ENCODE data around the gene AMOTL2. TPM values are rescaled to one million over a fixed set of nuclear protein-coding genes. Genes with fewer than 3 reads are reported as not detected.
A peak's percentile ranks its signal among the peaks of the same experiment; 100 is the strongest.

AMOTL2 gene
- total and polyA plus RNA-seq, 4 donors: 4.2 to 16.7 (median 9.4) TPM

- TF ChIP-seq RAD21 (IDR thresholded peaks at IDR 0.05) (no peak), YY1 (IDR thresholded peaks at IDR 0.05) (no peak), SP1 (IDR thresholded peaks at IDR 0.05) (no peak), MAX (IDR thresholded peaks at IDR 0.05) (no peak), ATF3 (IDR thresholded peaks at IDR 0.05) (no peak), ZBTB33 (IDR thresholded peaks at IDR 0.05) (no peak), GABPA (IDR thresholded peaks at IDR 0.05 in 1 of 2, conservative IDR thresholded peaks at IDR 0.05 in 1 of 2) (no peak), RXRA (IDR thresholded peaks at IDR 0.05) (no peak)
- no peak for DNase-seq (ENCODE audit: low spot score)
- Histone ChIP-seq H3K27ac (ENCODE audit: low read depth in 1 of 2, low read length in 2 of 2) (no peak overlapping the region), H3K9ac (ENCODE audit: low read depth in 1 of 2, low read length in 2 of 2) (no peak overlapping the region), H3K9me3 (ENCODE audit: control insufficient read depth in 4 of 4, low read length in 3 of 4) (no peaks in the 10 kb centered on the region), H3K4me1 (ENCODE audit: control insufficient read depth in 4 of 4, insufficient read depth in 4 of 4, low read length in 3 of 4) (peaks cover 8 to 29% (median 20%) of the 10 kb centered on the region in 4 donors), H3K36me3 (ENCODE audit: control insufficient read depth in 4 of 4, insufficient read depth in 3 of 4, low read depth in 1 of 4, low read length in 3 of 4) (no peaks in the 10 kb centered on the region), H3K27me3 (ENCODE audit: control insufficient read depth in 4 of 4, insufficient read depth in 4 of 4, low read length in 3 of 4) (no peaks in the 10 kb centered on the region), H3K4me3 (ENCODE audit: low read depth in 1 of 3, low read length in 3 of 3) (no peak overlapping the region)
- WGBS: 97% methylated on average over 6 of the region's 6 CpGs
Measured at GRCh38 chr3:134317106-134317947, 56.9 kb downstream of the AMOTL2 start.

- Histone ChIP-seq H3K36me3 (ENCODE audit: control insufficient read depth in 4 of 4, insufficient read depth in 3 of 4, low read depth in 1 of 4, low read length in 3 of 4) (no peaks in the 10 kb centered on the region), H3K9me3 (ENCODE audit: control insufficient read depth in 4 of 4, low read length in 3 of 4) (no peaks in the 10 kb centered on the region), H3K9ac (ENCODE audit: low read depth in 1 of 2, low read length in 2 of 2) (no peak overlapping the region), H3K4me3 (ENCODE audit: low read depth in 1 of 3, low read length in 3 of 3) (no peak overlapping the region), H3K27ac (ENCODE audit: low read depth in 1 of 2, low read length in 2 of 2) (peak overlapping the region; percentile 36 to 64), H3K27me3 (ENCODE audit: control insufficient read depth in 4 of 4, insufficient read depth in 4 of 4, low read length in 3 of 4) (no peaks in the 10 kb centered on the region), H3K4me1 (ENCODE audit: control insufficient read depth in 4 of 4, insufficient read depth in 4 of 4, low read length in 3 of 4) (peaks cover 9 to 47% (median 37%) of the 10 kb centered on the region in 4 donors)
- TF ChIP-seq ZBTB33 (IDR thresholded peaks at IDR 0.05): no peak
- no peak for TF ChIP-seq CTCF (IDR thresholded peaks at IDR 0.05; ENCODE audit: low read depth, low read length, missing input control)
- TF ChIP-seq RAD21 (IDR thresholded peaks at IDR 0.05): peak in 1 of 2 donors; percentile 23
- TF ChIP-seq RXRA (IDR thresholded peaks at IDR 0.05): peak in 1 of 2 donors; percentile 40
- TF ChIP-seq MAX (IDR thresholded peaks at IDR 0.05): no peak
- peak; percentile 33 for TF ChIP-seq SP1 (IDR thresholded peaks at IDR 0.05)
- TF ChIP-seq REST (IDR thresholded peaks at IDR 0.05): peak; percentile 37
- no peak for TF ChIP-seq EGR1 (IDR thresholded peaks at IDR 0.05; ENCODE audit: low read depth in 2 of 2)
- peak; percentile 64 for TF ChIP-seq NR2F2 (IDR thresholded peaks at IDR 0.05)
- DNase-seq (ENCODE audit: low spot score): no peak
- WGBS: 81% methylated on average over 14 of the region's 14 CpGs
Measured at GRCh38 chr3:134315286-134316106, 58.8 kb downstream of the AMOTL2 start.
